ENCODE measurements around the gene AP3B1.

DNA sequence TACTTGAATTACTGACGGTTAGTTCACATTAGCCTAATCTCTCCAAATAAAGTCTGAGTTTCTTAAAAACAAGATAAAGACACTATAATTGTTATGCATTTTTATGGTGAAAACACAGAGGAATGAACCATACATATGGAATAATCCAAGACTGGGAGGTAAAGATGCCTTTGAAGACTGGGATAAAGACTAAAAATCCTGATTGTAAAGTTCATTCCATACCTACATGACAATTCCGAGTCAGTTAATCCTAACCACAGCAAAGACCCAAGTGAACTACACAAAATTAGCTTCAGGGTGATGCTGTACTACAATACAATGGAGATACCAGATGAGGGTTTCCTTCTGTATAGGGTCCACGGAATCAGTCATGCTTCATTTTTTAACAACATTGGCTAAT is 6.3 kb downstream of the AP3B1 start:
- TF ChIP-seq, protein P1, sequence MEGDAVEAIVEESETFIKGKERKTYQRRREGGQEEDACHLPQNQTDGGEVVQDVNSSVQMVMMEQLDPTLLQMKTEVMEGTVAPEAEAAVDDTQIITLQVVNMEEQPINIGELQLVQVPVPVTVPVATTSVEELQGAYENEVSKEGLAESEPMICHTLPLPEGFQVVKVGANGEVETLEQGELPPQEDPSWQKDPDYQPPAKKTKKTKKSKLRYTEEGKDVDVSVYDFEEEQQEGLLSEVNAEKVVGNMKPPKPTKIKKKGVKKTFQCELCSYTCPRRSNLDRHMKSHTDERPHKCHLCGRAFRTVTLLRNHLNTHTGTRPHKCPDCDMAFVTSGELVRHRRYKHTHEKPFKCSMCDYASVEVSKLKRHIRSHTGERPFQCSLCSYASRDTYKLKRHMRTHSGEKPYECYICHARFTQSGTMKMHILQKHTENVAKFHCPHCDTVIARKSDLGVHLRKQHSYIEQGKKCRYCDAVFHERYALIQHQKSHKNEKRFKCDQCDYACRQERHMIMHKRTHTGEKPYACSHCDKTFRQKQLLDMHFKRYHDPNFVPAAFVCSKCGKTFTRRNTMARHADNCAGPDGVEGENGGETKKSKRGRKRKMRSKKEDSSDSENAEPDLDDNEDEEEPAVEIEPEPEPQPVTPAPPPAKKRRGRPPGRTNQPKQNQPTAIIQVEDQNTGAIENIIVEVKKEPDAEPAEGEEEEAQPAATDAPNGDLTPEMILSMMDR (IDR thresholded peaks at IDR 0.05; ENCODE audit: insufficient read depth, low read length): no peak
- TF ChIP-seq, protein P2, sequence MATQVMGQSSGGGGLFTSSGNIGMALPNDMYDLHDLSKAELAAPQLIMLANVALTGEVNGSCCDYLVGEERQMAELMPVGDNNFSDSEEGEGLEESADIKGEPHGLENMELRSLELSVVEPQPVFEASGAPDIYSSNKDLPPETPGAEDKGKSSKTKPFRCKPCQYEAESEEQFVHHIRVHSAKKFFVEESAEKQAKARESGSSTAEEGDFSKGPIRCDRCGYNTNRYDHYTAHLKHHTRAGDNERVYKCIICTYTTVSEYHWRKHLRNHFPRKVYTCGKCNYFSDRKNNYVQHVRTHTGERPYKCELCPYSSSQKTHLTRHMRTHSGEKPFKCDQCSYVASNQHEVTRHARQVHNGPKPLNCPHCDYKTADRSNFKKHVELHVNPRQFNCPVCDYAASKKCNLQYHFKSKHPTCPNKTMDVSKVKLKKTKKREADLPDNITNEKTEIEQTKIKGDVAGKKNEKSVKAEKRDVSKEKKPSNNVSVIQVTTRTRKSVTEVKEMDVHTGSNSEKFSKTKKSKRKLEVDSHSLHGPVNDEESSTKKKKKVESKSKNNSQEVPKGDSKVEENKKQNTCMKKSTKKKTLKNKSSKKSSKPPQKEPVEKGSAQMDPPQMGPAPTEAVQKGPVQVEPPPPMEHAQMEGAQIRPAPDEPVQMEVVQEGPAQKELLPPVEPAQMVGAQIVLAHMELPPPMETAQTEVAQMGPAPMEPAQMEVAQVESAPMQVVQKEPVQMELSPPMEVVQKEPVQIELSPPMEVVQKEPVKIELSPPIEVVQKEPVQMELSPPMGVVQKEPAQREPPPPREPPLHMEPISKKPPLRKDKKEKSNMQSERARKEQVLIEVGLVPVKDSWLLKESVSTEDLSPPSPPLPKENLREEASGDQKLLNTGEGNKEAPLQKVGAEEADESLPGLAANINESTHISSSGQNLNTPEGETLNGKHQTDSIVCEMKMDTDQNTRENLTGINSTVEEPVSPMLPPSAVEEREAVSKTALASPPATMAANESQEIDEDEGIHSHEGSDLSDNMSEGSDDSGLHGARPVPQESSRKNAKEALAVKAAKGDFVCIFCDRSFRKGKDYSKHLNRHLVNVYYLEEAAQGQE (IDR thresholded peaks at IDR 0.05; ENCODE audit: insufficient replicate concordance, low read depth): no peak
